Stimulated activated CD8-positive, alpha-beta memory T cell treated with anti-CD3 and anti-CD28 coated beads, Interleukin-12 subunit alpha, Interleukin-12 subunit beta, amount 100 ng/mL, for 24 hours (primary cell): ENCODE measurements around the gene UBQLNL.

Experiments used
- DNase-seq: peaks from one replicate; pipeline ENCODE4 v3.0.0-alpha.2; 2020; ENCODE audit errors: extremely low read depth

UBQLNL gene

GRCh38 chr11:5507933-5508305, 8.6 kb downstream of the UBQLNL start:
- no peak for DNase-seq

DNA sequence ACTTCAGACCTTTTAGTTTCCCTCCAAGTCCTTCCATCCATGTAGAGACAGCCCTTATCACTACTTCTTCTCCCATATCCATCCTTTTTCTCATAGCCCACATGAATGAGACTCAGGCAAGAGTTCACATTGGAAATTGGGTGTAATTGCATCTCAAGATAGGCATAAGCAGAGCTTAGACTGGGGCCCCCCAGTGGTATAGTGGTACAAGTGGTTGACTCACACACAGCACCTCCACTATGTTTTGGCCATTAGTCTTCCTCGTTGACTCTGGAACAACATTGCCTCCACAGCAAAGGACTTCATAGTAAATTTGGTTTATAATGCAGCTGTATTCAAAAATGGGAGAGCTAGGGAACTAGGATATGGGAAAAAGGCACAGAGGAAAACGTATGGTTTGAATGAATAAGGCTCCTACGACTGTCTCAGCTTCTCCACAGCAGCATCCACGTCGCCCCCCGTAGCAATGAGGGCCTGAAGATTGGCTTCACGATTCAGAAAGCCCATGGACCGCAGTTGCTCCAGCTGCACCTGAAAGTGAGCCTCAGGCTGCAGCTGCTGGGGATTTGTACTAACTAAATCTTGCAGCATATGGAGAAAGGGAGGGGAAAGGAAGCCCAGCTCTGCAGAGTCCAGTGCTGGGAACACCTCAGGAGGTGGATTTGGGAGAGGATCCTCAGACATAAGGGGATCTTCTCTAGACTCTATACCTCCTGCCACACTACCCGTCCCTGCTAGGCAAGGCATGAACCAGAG, 9.1 kb downstream of the UBQLNL start:
- no peak for DNase-seq

DNA sequence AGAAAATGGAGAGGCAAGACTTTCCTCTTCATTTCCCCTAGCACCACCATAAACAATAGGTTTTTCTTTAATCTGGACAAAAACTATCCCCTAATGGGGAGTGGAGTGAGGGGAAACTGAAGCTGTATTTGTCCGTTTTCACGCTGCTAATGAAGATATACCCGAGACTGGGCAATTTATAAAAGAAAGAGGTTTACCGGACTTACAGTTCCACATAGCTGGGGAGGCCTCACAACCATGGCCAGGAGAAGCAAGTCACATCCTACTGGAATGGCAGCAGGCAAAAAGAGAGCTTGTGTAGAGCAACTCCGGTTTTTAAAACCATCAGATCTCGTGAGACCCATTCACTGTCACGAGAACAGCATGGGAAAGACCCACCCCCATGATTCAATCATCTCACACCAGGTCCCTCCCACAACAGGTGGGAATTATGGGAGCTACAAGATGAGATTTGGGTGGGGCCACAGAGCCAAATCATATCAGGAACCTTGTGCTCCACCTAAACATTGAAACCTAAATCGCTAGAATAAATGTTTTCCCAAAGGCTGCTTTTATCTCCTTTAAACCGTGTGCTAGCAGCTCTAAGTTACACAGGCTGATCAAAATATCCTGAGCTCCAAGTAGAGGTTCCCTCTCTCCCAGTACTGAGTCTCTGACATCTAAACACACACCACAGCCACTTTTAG, 11.0 kb downstream of the UBQLNL start:
- DNase-seq = no peak

DNA sequence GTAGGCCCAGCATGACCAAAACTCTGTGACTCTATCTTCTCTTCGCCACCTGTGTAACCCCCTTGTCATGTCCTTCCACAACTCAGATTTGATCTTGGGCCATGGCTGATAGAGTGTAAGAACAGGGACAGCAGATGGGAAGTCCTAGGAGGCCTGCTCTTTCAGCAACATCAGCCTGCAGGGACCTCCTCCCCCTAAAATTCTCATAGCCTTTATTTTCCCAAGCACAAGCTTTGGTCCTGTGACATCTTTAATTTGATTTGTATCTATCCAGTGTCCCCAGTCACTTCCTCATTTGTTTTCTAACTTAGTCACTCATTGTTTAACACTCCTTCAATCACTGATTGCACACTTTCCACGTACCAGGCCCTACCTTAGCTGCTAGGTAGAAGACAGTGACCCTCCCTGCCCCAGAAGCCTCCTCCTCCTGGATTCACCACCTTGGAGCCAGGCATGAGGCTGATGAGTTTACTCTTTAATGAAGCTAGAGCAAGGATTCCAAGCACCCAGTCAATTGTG, 12.0 kb downstream of the UBQLNL start:
- no peak for DNase-seq

GRCh38 chr11:5500393-5500801, 16.1 kb downstream of the UBQLNL start:
- no peak for DNase-seq

DNA sequence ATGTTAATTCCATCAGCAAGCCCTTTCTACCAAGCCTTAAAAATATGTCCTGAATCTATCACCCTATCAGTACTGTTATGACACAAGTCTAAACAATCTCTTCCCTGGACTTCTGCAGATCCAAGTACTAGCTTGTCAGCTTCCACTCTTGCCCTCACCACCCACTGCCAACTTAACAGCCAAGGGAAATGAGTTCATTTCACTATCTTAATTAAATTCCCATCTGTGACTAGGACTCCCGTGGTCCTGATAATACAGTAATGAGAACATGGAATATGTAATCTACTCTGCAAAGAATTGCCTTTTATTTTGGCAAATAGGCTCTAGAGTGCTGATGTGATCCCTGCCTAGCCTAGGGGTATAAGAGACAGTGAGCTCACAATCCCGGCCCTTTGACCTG, 16.8 kb downstream of the UBQLNL start:
- DNase-seq = no peak

GRCh38 chr11:5489576-5490357, 26.7 kb downstream of the UBQLNL start:
- DNase-seq = no peak

DNA sequence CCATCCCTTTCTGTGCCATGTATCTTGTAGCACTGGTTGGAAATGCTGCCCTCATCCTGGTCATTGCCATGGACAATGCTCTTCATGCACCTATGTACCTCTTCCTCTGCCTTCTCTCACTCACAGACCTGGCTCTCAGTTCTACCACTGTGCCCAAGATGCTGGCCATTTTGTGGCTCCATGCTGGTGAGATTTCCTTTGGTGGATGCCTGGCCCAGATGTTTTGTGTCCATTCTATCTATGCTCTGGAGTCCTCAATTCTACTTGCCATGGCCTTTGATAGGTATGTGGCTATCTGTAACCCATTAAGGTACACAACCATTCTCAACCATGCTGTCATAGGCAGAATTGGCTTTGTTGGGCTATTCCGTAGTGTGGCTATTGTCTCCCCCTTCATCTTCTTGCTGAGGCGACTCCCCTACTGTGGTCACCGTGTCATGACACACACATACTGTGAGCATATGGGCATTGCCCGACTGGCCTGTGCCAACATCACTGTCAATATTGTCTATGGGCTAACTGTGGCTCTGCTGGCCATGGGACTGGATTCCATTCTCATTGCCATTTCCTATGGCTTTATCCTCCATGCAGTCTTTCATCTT, 27.6 kb downstream of the UBQLNL start:
- DNase-seq = no peak

- DNase-seq = no peak
Observed at GRCh38 chr11:5488385-5488784, 28.1 kb downstream of the UBQLNL start, which contains the start of gene OR52D1. Gene OR52D1 (plus strand): TSS chr11:5488685. CDS start chr11:5488707, 22 bp downstream.

GRCh38 chr11:5486421-5486820, 30.1 kb downstream of the UBQLNL start:
- DNase-seq = no peak

DNA sequence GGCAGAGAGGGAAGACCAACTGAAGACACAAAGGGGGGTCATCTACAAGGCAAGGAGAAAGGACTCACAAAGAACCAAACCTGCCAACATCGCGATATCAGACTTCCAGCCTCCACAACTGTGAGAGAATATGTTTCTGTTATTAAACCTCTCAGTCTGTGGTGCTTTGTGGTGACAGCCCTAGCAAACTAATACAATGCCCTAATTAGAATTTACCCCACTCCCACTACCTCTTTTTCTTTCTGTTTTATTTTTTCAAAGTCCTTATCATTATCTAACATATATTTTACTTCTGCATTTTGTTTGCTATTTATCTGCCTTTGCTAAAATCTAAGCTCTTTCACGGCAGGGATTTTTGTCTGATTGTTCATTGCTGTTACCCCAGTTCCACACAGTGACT, 30.5 kb downstream of the UBQLNL start:
- DNase-seq = no peak

- no peak for DNase-seq
Observed at GRCh38 chr11:5476186-5476819, 40.2 kb downstream of the UBQLNL start.

- DNase-seq = no peak
Observed at GRCh38 chr11:5473921-5474320, 42.6 kb downstream of the UBQLNL start.

GRCh38 chr11:5467527-5467926, 49.0 kb downstream of the UBQLNL start:
- DNase-seq = no peak
